Sigmoid colon (tissue), 7 donors: ENCODE results near the gene MPI. TPM values are rescaled to one million over a fixed set of nuclear protein-coding genes. Genes with fewer than 3 reads are reported as not detected.

Source experiments
- DNase-seq: peaks from one replicate; pipeline ENCODE4 v3.0.0-alpha.2; 2019
- H3K27ac ChIP-seq, 4 donors: fragments of 200-600 bp; sonication (generic); one replicate each; pipeline ENCODE4 v1.5.1; 2016 to 2019; ENCODE audit warnings: mild to moderate bottlenecking in 1 of 4
- H3K27me3 ChIP-seq, 3 donors: fragments of 200-600 bp; sonication (generic); one replicate each; pipeline ENCODE4 v1.5.1; 2019; ENCODE audit warnings: mild to moderate bottlenecking in 1 of 3
- H3K36me3 ChIP-seq, 4 donors: fragments of 200-600 bp; sonication (generic); one replicate each; pipeline ENCODE4 v1.5.1; 2016 to 2019
- H3K4me1 ChIP-seq, 4 donors: fragments of 200-600 bp; sonication (generic); one replicate each; pipeline ENCODE4 v1.5.1; 2017 to 2019
- H3K4me3 ChIP-seq, 4 donors: fragments of 200-600 bp; sonication (generic); one replicate each; pipeline ENCODE4 v1.5.1; 2017 to 2019; ENCODE audit warnings: mild to moderate bottlenecking in 2 of 4, moderate library complexity in 1 of 4
- H3K9me3 ChIP-seq, 4 donors: fragments of 200-600 bp in 3 of 4; sonication (generic) in 3 of 4; one replicate each; pipeline versions ENCODE4 v1.5.1 to v1.6.1; 2013 to 2019
- CTCF ChIP-seq, 4 experiments: fragments of 450-650 bp in 3 of 4; fragments of 200-600 bp in 1 of 4; IDR thresholded peaks; one replicate each; pipeline ENCODE4 v1.5.1; 2016 to 2019; ENCODE audit warnings: antibody characterized with exemption in 4 of 4, mild to moderate bottlenecking in 3 of 4, moderate library complexity in 2 of 4
- EP300 ChIP-seq, 4 donors: sonication (generic); formaldehyde crosslinking; IDR thresholded peaks; one replicate each; pipeline ENCODE4 v1.6.1; 2017; ENCODE audit warnings: antibody characterized with exemption in 4 of 4
- POLR2A ChIP-seq, 2 donors: fragments of 450-650 bp; IDR thresholded peaks; one replicate each; pipeline ENCODE4 v1.6.1; 2016; ENCODE audit warnings: antibody characterized with exemption in 2 of 2, mild to moderate bottlenecking in 2 of 2, moderate library complexity in 2 of 2
- POLR2AphosphoS5 ChIP-seq, 4 donors: sonication (generic); formaldehyde crosslinking; IDR thresholded peaks; one replicate each; pipeline ENCODE4 v1.6.1; 2017; ENCODE audit warnings: antibody characterized with exemption in 4 of 4
- WGBS, 2 donors: extraction: QIAGEN DNeasy Blood & Tissue Kit; methylation state at CpG; one replicate each; pipeline ENCODE4 v1.1.7; 2013; 5-methylcytosine and 5-hydroxymethylcytosine counted together
- intact Hi-C: fragments of 100-400 bp; cut with DNase I; formaldehyde crosslinking; loops from one replicate; pipeline ENCODE4 v1.15.1; 2023
- polyA plus RNA-seq, 3 donors: library from polyadenylated mRNA; stranded (reverse); fragments of 200-250 nt; gene quantifications; one replicate each; pipeline ENCODE4 v1.2.3, GENCODE V29; 2013
- total RNA-seq, 4 donors: library from RNA; depleted of rRNA; stranded (reverse); fragments of >200 nt; gene quantifications; one replicate each; pipeline ENCODE4 v1.1.0, GENCODE V29; 2016
- donor health status: healthy with polysubstance abuse.
- donor health status: Bipolar disorder and iron deficiency.
- donor health status: healthy.

The MPI gene
- total and polyA plus RNA-seq, 7 donors: 34.9 to 87.4 (median 51.0) TPM

GRCh38 chr15:74842581-74843444 lies 47.0 kb upstream of the MPI start, which contains the start of gene ULK3:
Gene ULK3, minus strand, starts transcription at chr15:74843156. Its CDS starts 51 bp downstream, at chr15:74843105.
- H3K36me3 ChIP-seq: peaks cover 0 to 59% (median 17%) of the 10 kb centered on the region in 4 donors
- intact Hi-C loops: loop anchor here (1.0 to 5.0 kb wide), 4 partner anchors 58 to 114 kb away; partner anchors contain the start of genes CSK and RPP25
- H3K27me3 ChIP-seq: no peaks in the 10 kb centered on the region
- TF ChIP-seq EP300 (IDR thresholded peaks at IDR 0.05): peak in 1 of 4 donors; percentile 40
- TF ChIP-seq POLR2A (IDR thresholded peaks at IDR 0.05): peak in 1 of 2 donors; percentile 17
- peak; percentile 9 to 77 (median 64) for TF ChIP-seq POLR2AphosphoS5 (IDR thresholded peaks at IDR 0.05)
- TF ChIP-seq CTCF (IDR thresholded peaks at IDR 0.05): peak; percentile 35 to 78 (median 54)
- DNase-seq: peak; percentile 96
- peak within 1 kb of the TSS; percentile 61 to 92 (median 78) for H3K4me3 ChIP-seq
- H3K4me1 ChIP-seq: peaks cover 0 to 32% (median 23%) of the 10 kb centered on the region in 4 donors
- H3K9me3 ChIP-seq: no peaks in the 10 kb centered on the region
- H3K27ac ChIP-seq: peak within 1 kb of the TSS; percentile 83 to 88 (median 85)
- 0 to 1% methylated on average over 84 of the region's 84 CpGs for WGBS, 2 donors

GRCh38 chr15:74843445-74843828 lies 46.4 kb upstream of the MPI start:
- intact Hi-C loops: loop anchor here (1.0 to 5.0 kb wide), 4 partner anchors 57 to 114 kb away; partner anchors contain the start of genes CSK and RPP25
- Histone ChIP-seq H3K36me3 (peaks cover 0 to 62% (median 21%) of the 10 kb centered on the region in 4 donors), H3K4me3 (peak overlapping the region; percentile 35 to 92 (median 78)), H3K27me3 (no peaks in the 10 kb centered on the region), H3K4me1 (peaks cover 0 to 32% (median 23%) of the 10 kb centered on the region in 4 donors), H3K27ac (peak overlapping the region; percentile 83 to 88 (median 85)), H3K9me3 (no peaks in the 10 kb centered on the region)
- 17 to 20% methylated on average over 18 of the region's 18 CpGs for WGBS, 2 donors
- DNase-seq: no peak
- TF ChIP-seq POLR2A (IDR thresholded peaks at IDR 0.05): no peak
- TF ChIP-seq CTCF (IDR thresholded peaks at IDR 0.05): no peak
- no peak for TF ChIP-seq EP300 (IDR thresholded peaks at IDR 0.05)
- no peak for TF ChIP-seq POLR2AphosphoS5 (IDR thresholded peaks at IDR 0.05)

GRCh38 chr15:74843891-74844299 lies 45.9 kb upstream of the MPI start:
- Histone ChIP-seq H3K4me1 (peaks cover 0 to 32% (median 23%) of the 10 kb centered on the region in 4 donors), H3K27me3 (no peaks in the 10 kb centered on the region), H3K27ac (peak overlapping the region; percentile 83 to 88 (median 85)), H3K9me3 (no peaks in the 10 kb centered on the region), H3K36me3 (peaks cover 0 to 62% (median 24%) of the 10 kb centered on the region in 4 donors), H3K4me3 (peak overlapping the region in 3 of 4 donors; percentile 69 to 92 (median 86))
- no peak for TF ChIP-seq POLR2A (IDR thresholded peaks at IDR 0.05)
- no peak for TF ChIP-seq CTCF (IDR thresholded peaks at IDR 0.05)
- TF ChIP-seq EP300 (IDR thresholded peaks at IDR 0.05): no peak
- TF ChIP-seq POLR2AphosphoS5 (IDR thresholded peaks at IDR 0.05): no peak
- no peak for DNase-seq
- intact Hi-C loops: loop anchor here (1.0 to 5.0 kb wide), 4 partner anchors 57 to 113 kb away; partner anchors contain the start of genes CSK and RPP25
- WGBS, 2 donors: 43 to 54% methylated on average over 12 of the region's 12 CpGs

DNA sequence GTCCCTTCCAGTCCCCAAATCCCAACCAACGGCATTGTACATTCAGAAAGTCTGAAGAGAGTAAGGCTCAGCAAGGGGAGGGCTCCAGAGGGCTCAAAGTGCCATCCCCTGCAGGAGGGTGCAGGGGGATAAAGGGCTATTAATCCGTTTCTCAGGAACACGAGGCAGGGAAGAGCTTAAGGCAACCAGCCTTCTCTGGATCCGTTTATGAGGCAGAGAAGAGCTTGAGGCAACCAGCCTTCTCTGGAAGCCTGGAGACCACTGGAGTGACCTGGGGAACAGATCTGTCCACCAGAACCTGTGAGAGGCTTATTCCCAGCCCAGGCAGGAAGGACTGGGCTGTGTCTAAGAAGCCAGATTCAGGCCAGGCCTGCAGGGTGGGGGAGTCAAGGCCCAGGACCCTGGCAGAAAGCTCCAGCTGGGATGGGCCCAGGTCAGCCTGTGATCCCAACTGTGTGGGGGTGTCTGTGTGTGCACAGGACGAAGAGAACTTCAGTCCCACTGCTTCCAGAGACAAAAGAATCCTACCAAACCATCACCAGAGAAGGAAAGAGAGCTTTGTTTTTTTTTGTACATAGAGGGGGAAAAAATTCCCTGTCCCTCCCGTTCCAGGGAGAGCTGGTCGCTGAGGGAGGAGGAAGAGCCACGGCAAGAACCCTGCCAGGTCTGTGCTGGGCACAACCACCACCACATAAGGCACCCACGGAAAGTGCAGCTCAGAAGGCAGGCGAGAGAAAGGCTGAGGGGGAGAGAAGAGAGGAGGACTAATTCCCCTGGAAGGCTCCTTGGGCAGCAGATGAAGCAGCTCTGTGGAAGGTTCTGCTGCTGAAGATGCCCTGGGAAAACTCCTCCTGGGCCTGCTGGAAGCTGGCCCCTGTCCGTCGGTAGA lies 45.3 kb upstream of the MPI start:
- peaks cover 0 to 32% (median 23%) of the 10 kb centered on the region in 4 donors for H3K4me1 ChIP-seq
- H3K4me3 ChIP-seq: no peak overlapping the region
- peak overlapping the region; percentile 23 to 88 (median 85) for H3K27ac ChIP-seq
- TF ChIP-seq CTCF (IDR thresholded peaks at IDR 0.05) (no peak), EP300 (IDR thresholded peaks at IDR 0.05) (no peak), POLR2A (IDR thresholded peaks at IDR 0.05) (no peak), POLR2AphosphoS5 (IDR thresholded peaks at IDR 0.05) (no peak)
- peaks cover 0 to 62% (median 25%) of the 10 kb centered on the region in 4 donors for H3K36me3 ChIP-seq
- DNase-seq: no peak
- intact Hi-C loops: loop anchor here (5.0 kb wide), 2 partner anchors 98 to 113 kb away; partner anchors contain the start of gene RPP25
- H3K9me3 ChIP-seq: no peaks in the 10 kb centered on the region
- 70 to 71% methylated on average over 12 of the region's 12 CpGs for WGBS, 2 donors
- no peaks in the 10 kb centered on the region for H3K27me3 ChIP-seq
